ENCODE results near the gene LRFN2.

- no peak for TF ChIP-seq CTCF (IDR thresholded peaks at IDR 0.05)
- no peak for TF ChIP-seq TEAD4 (IDR thresholded peaks at IDR 0.05; ENCODE audit: borderline replicate concordance, insufficient read depth)
- no peak for TF ChIP-seq RAD21 (IDR thresholded peaks at IDR 0.05; ENCODE audit: low read length)
- TF ChIP-seq RCOR1 (IDR thresholded peaks at IDR 0.05; ENCODE audit: low read length): no peak
- TF ChIP-seq POLR2AphosphoS5 (IDR thresholded peaks at IDR 0.05; ENCODE audit: low read depth, low read length): no peak
- TF ChIP-seq YY1 (IDR thresholded peaks at IDR 0.05; ENCODE audit: low read depth): no peak
- TF ChIP-seq NFIC (IDR thresholded peaks at IDR 0.05; ENCODE audit: borderline replicate concordance): no peak
- no peak for TF ChIP-seq ELF1 (IDR thresholded peaks at IDR 0.05)
- TF ChIP-seq CHD2 (IDR thresholded peaks at IDR 0.05; ENCODE audit: low read length, partially characterized antibody): no peak
- TF ChIP-seq MEF2A (IDR thresholded peaks at IDR 0.05; ENCODE audit: borderline replicate concordance, low read depth): no peak
Observed at GRCh38 chr6:40552941-40553340, 34.2 kb downstream of the LRFN2 start.
